Keratinocyte (primary cell): ENCODE results near the gene GDNF. TPM values are rescaled to one million over a fixed set of nuclear protein-coding genes. Genes with fewer than 3 reads are reported as not detected.

Experiments used
- DNase-seq: peaks from one replicate; pipeline ENCODE4 v3.0.0-alpha.2; 2011; ENCODE audit warnings: low read depth, missing footprints, low spot score
- FAIRE-seq: peaks from 2 replicates; lab custom pipeline; 2011; peaks lifted over from hg19 to GRCh38; lab: Jason Lieb, UNC
- H2AFZ ChIP-seq: 2 replicates; pipeline ENCODE4 v1.6.0; 2012; ENCODE audit warnings: low read length, control low read depth, inconsistent platforms; ENCODE audit not compliant: control insufficient read depth
- H3K27ac ChIP-seq: 2 replicates; pipeline ENCODE4 v1.5.1; 2011; ENCODE audit warnings: low read length; ENCODE audit not compliant: control insufficient read depth, insufficient read depth
- H3K27me3 ChIP-seq: 3 replicates; pipeline ENCODE4 v1.6.0; 2011; ENCODE audit warnings: low read length; ENCODE audit not compliant: control insufficient read depth, insufficient read depth; ENCODE audit errors: extremely low read depth
- H3K36me3 ChIP-seq, 2 experiments: 2 replicates in 1 of 2; 3 replicates in 1 of 2; pipeline ENCODE4 v1.5.1; 2011; ENCODE audit warnings: low read length in 2 of 2, mild to moderate bottlenecking in 1 of 2; ENCODE audit not compliant: control insufficient read depth in 2 of 2, insufficient read depth in 2 of 2; ENCODE audit errors: extremely low read depth in 1 of 2
- H3K4me1 ChIP-seq: 3 replicates; pipeline ENCODE4 v1.5.1; 2011; ENCODE audit warnings: low read length; ENCODE audit not compliant: control insufficient read depth, insufficient read depth; ENCODE audit errors: extremely low read depth
- H3K4me2 ChIP-seq: 3 replicates; pipeline ENCODE4 v1.6.0; 2011; ENCODE audit warnings: low read depth, low read length; ENCODE audit not compliant: control insufficient read depth, insufficient read depth; ENCODE audit errors: extremely low read depth
- H3K4me3 ChIP-seq, 3 experiments: fragments of 200-600 bp in 1 of 3; sonication (generic) in 1 of 3; 2 replicates in 2 of 3; 3 replicates in 1 of 3; pipeline ENCODE4 v1.5.1; 2011 to 2016; ENCODE audit warnings: low read length in 3 of 3, mild to moderate bottlenecking in 3 of 3, control low read depth in 2 of 3, inconsistent platforms in 1 of 3, low read depth in 1 of 3, mixed read lengths in 1 of 3, mixed run types in 1 of 3, moderate library complexity in 1 of 3; ENCODE audit not compliant: control insufficient read depth in 2 of 3, insufficient read depth in 2 of 3; ENCODE audit errors: extremely low read depth in 1 of 3
- H3K79me2 ChIP-seq: 2 replicates; pipeline ENCODE4 v1.6.0; 2012; ENCODE audit warnings: low read length; ENCODE audit not compliant: control insufficient read depth, insufficient read depth
- H3K9ac ChIP-seq: 3 replicates; pipeline ENCODE4 v1.6.0; 2011; ENCODE audit warnings: low read length; ENCODE audit not compliant: control insufficient read depth, insufficient read depth; ENCODE audit errors: extremely low read depth
- H3K9me1 ChIP-seq: 3 replicates; pipeline ENCODE4 v1.6.0; 2011; ENCODE audit warnings: low read length; ENCODE audit not compliant: control insufficient read depth, insufficient read depth; ENCODE audit errors: extremely low read depth
- H3K9me3 ChIP-seq: 2 replicates; pipeline ENCODE4 v1.5.1; 2012; ENCODE audit warnings: low read depth, low read length; ENCODE audit not compliant: control insufficient read depth
- H4K20me1 ChIP-seq: 3 replicates; pipeline ENCODE4 v1.6.0; 2011; ENCODE audit warnings: low read length; ENCODE audit not compliant: control insufficient read depth, insufficient read depth; ENCODE audit errors: extremely low read depth
- EZH2 ChIP-seq: IDR thresholded peaks from one replicate; pipeline ENCODE4 v1.6.1; 2012; ENCODE audit warnings: inconsistent platforms, mild to moderate bottlenecking, low read length, moderate library complexity
- dilution Hi-C: fragments of 300-500 bp; cut with MboI; formaldehyde crosslinking; loops from one replicate; pipeline ENCODE4 v1.7.0; 2020; ENCODE audit warnings: low sequenced_read_pairs; ENCODE audit not compliant: extremely low pct_ligation_motif_present
- polyA plus RNA-seq, 5 experiments: library from polyadenylated mRNA; depleted of rRNA in 3 of 5; stranded (reverse) in 3 of 5; stranded (forward) in 1 of 5; unstranded in 1 of 5; fragments of >200 nt; gene quantifications; 1 replicate in 1 of 5; 2 replicates in 3 of 5; 3 replicates in 1 of 5; pipeline versions ENCODE4 v1.2.1 to v1.2.3, GENCODE V29; 2011 to 2012; ENCODE audit warnings: missing spikeins in 2 of 5, low read depth in 1 of 5, low replicate concordance in 1 of 5
- TF ChIP-seq, protein P1 (sequence below), 3 experiments: IDR thresholded peaks in 1 of 3; conservative IDR thresholded peaks in 1 of 3; optimal IDR thresholded peaks in 1 of 3; 2 replicates in 2 of 3; 3 replicates in 1 of 3; pipeline versions ENCODE3 to v1.5.1; 2011; ENCODE audit warnings: low read length in 3 of 3, mild to moderate bottlenecking in 3 of 3, moderate library complexity in 2 of 3, control low read depth in 1 of 3, inconsistent platforms in 1 of 3; ENCODE audit not compliant: insufficient read depth in 2 of 3; ENCODE audit errors: extremely low read depth in 1 of 3

The GDNF gene
- polyA plus RNA-seq, 1 donor (not counting 4 experiments of a cell fraction or from before 2014, with no cell fraction given): 2.4 TPM

- Histone ChIP-seq H3K4me2 (peak overlapping the region; percentile 96), H3K36me3 (no peaks in the 10 kb centered on the region), H2AFZ (peak overlapping the region; percentile 80), H3K9ac (peak overlapping the region; percentile 81), H3K9me3 (no peaks in the 10 kb centered on the region), H3K79me2 (peaks cover 57% of the 10 kb centered on the region), H3K9me1 (no peaks in the 10 kb centered on the region), H3K27me3 (no peaks in the 10 kb centered on the region), H3K4me3 (peak overlapping the region; percentile 55 to 91 (median 76)), H4K20me1 (no peaks in the 10 kb centered on the region), H3K27ac (peak overlapping the region; percentile 61), H3K4me1 (peaks cover 20% of the 10 kb centered on the region)
- TF ChIP-seq, protein P1, sequence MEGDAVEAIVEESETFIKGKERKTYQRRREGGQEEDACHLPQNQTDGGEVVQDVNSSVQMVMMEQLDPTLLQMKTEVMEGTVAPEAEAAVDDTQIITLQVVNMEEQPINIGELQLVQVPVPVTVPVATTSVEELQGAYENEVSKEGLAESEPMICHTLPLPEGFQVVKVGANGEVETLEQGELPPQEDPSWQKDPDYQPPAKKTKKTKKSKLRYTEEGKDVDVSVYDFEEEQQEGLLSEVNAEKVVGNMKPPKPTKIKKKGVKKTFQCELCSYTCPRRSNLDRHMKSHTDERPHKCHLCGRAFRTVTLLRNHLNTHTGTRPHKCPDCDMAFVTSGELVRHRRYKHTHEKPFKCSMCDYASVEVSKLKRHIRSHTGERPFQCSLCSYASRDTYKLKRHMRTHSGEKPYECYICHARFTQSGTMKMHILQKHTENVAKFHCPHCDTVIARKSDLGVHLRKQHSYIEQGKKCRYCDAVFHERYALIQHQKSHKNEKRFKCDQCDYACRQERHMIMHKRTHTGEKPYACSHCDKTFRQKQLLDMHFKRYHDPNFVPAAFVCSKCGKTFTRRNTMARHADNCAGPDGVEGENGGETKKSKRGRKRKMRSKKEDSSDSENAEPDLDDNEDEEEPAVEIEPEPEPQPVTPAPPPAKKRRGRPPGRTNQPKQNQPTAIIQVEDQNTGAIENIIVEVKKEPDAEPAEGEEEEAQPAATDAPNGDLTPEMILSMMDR (optimal IDR thresholded peaks at IDR 0.05 in 1 of 3, IDR thresholded peaks at IDR 0.05 in 1 of 3, conservative IDR thresholded peaks at IDR 0.05 in 1 of 3; ENCODE audit: extremely low read depth in 1 of 3, insufficient read depth in 2 of 3, low read length in 3 of 3): peak in 1 of 3 experiments; percentile 15
- TF ChIP-seq EZH2: no peak
- peak; percentile 64 for FAIRE-seq
- DNase-seq: no peak
- dilution Hi-C loops: no loop called here
Measured at GRCh38 chr5:37838152-37838932, 1.5 kb downstream of the GDNF start.

- H3K4me3 ChIP-seq: peak overlapping the region; percentile 55 to 91 (median 76)
- peak overlapping the region; percentile 61 for H3K27ac ChIP-seq
- H3K4me2 ChIP-seq: peak overlapping the region; percentile 96
- H3K9me1 ChIP-seq: no peaks in the 10 kb centered on the region
- peaks cover 0 to under 1% of the 10 kb centered on the region in 2 experiments for H3K36me3 ChIP-seq
- peak overlapping the region; percentile 85 for H2AFZ ChIP-seq
- TF ChIP-seq, protein P1 (optimal IDR thresholded peaks at IDR 0.05 in 1 of 3, IDR thresholded peaks at IDR 0.05 in 1 of 3, conservative IDR thresholded peaks at IDR 0.05 in 1 of 3; ENCODE audit: extremely low read depth in 1 of 3, insufficient read depth in 2 of 3, low read length in 3 of 3): peak in 2 of 3 experiments; percentile 73 to 94
- TF ChIP-seq EZH2: no peak
- H3K9me3 ChIP-seq: no peaks in the 10 kb centered on the region
- dilution Hi-C loops: no loop called here
- H3K27me3 ChIP-seq: no peaks in the 10 kb centered on the region
- H3K79me2 ChIP-seq: peaks cover 57% of the 10 kb centered on the region
- peaks cover 27% of the 10 kb centered on the region for H3K4me1 ChIP-seq
- H4K20me1 ChIP-seq: no peaks in the 10 kb centered on the region
- peak; percentile 48 for FAIRE-seq
- peak overlapping the region; percentile 81 for H3K9ac ChIP-seq
- no peak for DNase-seq
Measured at GRCh38 chr5:37837414-37838032, 2.3 kb downstream of the GDNF start.
